ENCODE measurements around the gene AHDC1.

Gene AHDC1

GRCh38 chr1:27614625-27615344, 10.8 kb upstream of the AHDC1 start:
- H3K36me3 ChIP-seq (ENCODE audit: control insufficient read depth in 2 of 2, insufficient read depth in 1 of 2, low read length in 2 of 2) = no peaks in the 10 kb centered on the region
- POLR2A ChIA-PET = no interaction called here
- no peak overlapping the region for H3K4me3 ChIP-seq (ENCODE audit: low read depth, low read length)
- TF ChIP-seq ZNF433 (tag by site-specific recombination; IDR thresholded peaks at IDR 0.05; ENCODE audit: low read depth) = no peak
- peak; percentile 60; the same call in 1 of the 2 replicates for TF ChIP-seq ZBTB48 (tag by site-specific recombination; IDR thresholded peaks at IDR 0.05)
- peak; percentile 45 for TF ChIP-seq SP2 (tag by site-specific recombination; IDR thresholded peaks at IDR 0.05)
- peak; percentile 68 for TF ChIP-seq KLF9 (tag by site-specific recombination; IDR thresholded peaks at IDR 0.05; ENCODE audit: low read depth)
- peak; percentile 54 for TF ChIP-seq ZNF600 (tag by site-specific recombination; IDR thresholded peaks at IDR 0.05)
- peak; percentile 53; the same call in 1 of the 2 replicates for TF ChIP-seq KLF8 (tag by site-specific recombination; IDR thresholded peaks at IDR 0.05)
- TF ChIP-seq KLF1 (tag by site-specific recombination; IDR thresholded peaks at IDR 0.05) = peak; percentile 59; the same call in 1 of the 2 replicates
- no peak for TF ChIP-seq ZNF280D (tag by site-specific recombination; IDR thresholded peaks at IDR 0.05)
- H3K4me1 ChIP-seq (ENCODE audit: control insufficient read depth, insufficient read depth, low read length) = no peaks in the 10 kb centered on the region
- no peaks in the 10 kb centered on the region for H3K9me3 ChIP-seq (ENCODE audit: control insufficient read depth, insufficient read depth, low read depth, low read length)
- CTCF ChIA-PET = interaction anchor here (1.3 to 15.0 kb wide), 3 partner anchors 10 to 52 kb away, joined by 3 to 317 read pairs (median 4); partner anchors contain the start of genes AHDC1 and IFI6
- no peak overlapping the region for H3K27ac ChIP-seq (ENCODE audit: extremely low read depth, low read depth, low read length)

- ChIA-PET POLR2A (no interaction called here), CTCF (interaction anchor here (1.3 to 15.0 kb wide), 3 partner anchors 9 to 52 kb away, joined by 3 to 317 read pairs (median 4); partner anchors contain the start of genes AHDC1 and IFI6)
- Histone ChIP-seq H3K9me3 (ENCODE audit: control insufficient read depth, insufficient read depth, low read depth, low read length) (no peaks in the 10 kb centered on the region), H3K4me3 (ENCODE audit: low read depth, low read length) (no peak overlapping the region), H3K27ac (ENCODE audit: extremely low read depth, low read depth, low read length) (no peak overlapping the region), H3K36me3 (ENCODE audit: control insufficient read depth in 2 of 2, insufficient read depth in 1 of 2, low read length in 2 of 2) (no peaks in the 10 kb centered on the region), H3K4me1 (ENCODE audit: control insufficient read depth, insufficient read depth, low read length) (no peaks in the 10 kb centered on the region)
- TF ChIP-seq HIC1 (tag by site-specific recombination; IDR thresholded peaks at IDR 0.05) (no peak), ZNF639 (tag by site-specific recombination; IDR thresholded peaks at IDR 0.05) (no peak), ZXDB (tag by site-specific recombination; IDR thresholded peaks at IDR 0.05) (no peak), OVOL3 (tag by site-specific recombination; IDR thresholded peaks at IDR 0.05) (no peak), ZNF621 (tag by site-specific recombination; IDR thresholded peaks at IDR 0.05) (no peak), ZFHX2 (tag by site-specific recombination; conservative IDR thresholded peaks at IDR 0.05) (no peak)
These were observed 10.2 kb upstream of the AHDC1 start for GRCh38 chr1:27614043-27614624.
